ENCODE data around the gene NPR2.

GRCh38 chr9:35783418-35783817 lies 8.0 kb upstream of the NPR2 start:
- TF ChIP-seq CTCF (conservative IDR thresholded peaks at IDR 0.05 in 1 of 2, IDR thresholded peaks at IDR 0.05 in 1 of 2; ENCODE audit: extremely low read depth in 1 of 2, insufficient read depth in 1 of 2, low read depth in 1 of 2, low read length in 2 of 2) (no peak), EZH2 (IDR thresholded peaks at IDR 0.05; ENCODE audit: borderline replicate concordance, low read length) (no peak)
